Measurements from ENCODE around the gene TGFBR3L. TPM values are rescaled to one million over a fixed set of nuclear protein-coding genes. Genes with fewer than 3 reads are reported as not detected.

TGFBR3L gene
- total RNA-seq, 2 donors from 2014 or later: 9.9 TPM; not detected in 1

- no peak overlapping the region for H3K4me3 ChIP-seq
- no peak for TF ChIP-seq POLR2A (IDR thresholded peaks at IDR 0.05)
- TF ChIP-seq, protein P1, sequence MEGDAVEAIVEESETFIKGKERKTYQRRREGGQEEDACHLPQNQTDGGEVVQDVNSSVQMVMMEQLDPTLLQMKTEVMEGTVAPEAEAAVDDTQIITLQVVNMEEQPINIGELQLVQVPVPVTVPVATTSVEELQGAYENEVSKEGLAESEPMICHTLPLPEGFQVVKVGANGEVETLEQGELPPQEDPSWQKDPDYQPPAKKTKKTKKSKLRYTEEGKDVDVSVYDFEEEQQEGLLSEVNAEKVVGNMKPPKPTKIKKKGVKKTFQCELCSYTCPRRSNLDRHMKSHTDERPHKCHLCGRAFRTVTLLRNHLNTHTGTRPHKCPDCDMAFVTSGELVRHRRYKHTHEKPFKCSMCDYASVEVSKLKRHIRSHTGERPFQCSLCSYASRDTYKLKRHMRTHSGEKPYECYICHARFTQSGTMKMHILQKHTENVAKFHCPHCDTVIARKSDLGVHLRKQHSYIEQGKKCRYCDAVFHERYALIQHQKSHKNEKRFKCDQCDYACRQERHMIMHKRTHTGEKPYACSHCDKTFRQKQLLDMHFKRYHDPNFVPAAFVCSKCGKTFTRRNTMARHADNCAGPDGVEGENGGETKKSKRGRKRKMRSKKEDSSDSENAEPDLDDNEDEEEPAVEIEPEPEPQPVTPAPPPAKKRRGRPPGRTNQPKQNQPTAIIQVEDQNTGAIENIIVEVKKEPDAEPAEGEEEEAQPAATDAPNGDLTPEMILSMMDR (IDR thresholded peaks at IDR 0.05): no peak
- intact Hi-C loops (cut with DNase I): loop anchor here (10.0 kb wide), 1 partner anchor 54 kb away; no protein-coding TSS in a partner anchor
- ATAC-seq (no peak), DNase-seq (no peak)
- H3K27ac ChIP-seq: no peak overlapping the region
- no peaks in the 10 kb centered on the region for H3K9me3 ChIP-seq
- H3K36me3 ChIP-seq (replicated peaks in 1 of 2; ENCODE audit: insufficient read depth in 1 of 2, low read depth in 2 of 2): peaks cover 25 to 27% of the 10 kb centered on the region in 2 donors
- H3K4me1 ChIP-seq: peaks cover 36% of the 10 kb centered on the region
- WGBS, 2 donors: 91 to 96% methylated on average over 6 to 10 of the region's 19 CpGs
- no peaks in the 10 kb centered on the region for H3K27me3 ChIP-seq
These were observed 5.7 kb upstream of the TGFBR3L start for GRCh38 chr19:7908742-7909461.

DNA sequence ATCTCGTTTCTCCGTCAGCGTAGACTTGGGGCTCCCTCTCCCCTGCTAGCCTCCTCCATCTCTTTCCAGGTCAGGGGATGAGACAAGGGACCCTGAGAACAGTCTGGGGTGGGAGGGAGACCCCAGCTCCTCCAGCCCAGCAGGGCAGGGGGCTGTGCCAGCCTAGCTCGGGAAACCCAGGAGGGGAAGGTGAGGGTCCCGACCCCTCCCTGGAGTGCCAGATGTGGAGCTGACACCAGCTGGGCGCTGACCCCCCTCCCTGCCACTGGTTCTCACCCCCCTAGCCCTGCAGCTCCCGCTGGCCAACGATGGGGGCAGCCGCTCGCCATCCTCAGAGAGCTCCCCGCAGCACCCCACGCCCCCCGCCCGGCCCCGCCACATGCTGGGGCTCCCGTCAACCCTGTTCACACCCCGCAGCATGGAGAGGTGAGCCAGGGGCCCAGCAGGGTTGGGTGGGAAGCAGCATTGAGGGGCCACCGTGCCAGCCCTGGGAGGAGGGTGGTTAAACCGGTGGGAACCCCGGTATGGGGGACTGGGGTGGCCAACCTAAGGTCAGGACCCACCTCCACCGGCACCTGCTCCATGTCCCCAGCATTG lies 5.1 kb upstream of the TGFBR3L start:
- intact Hi-C loops (cut with DNase I): loop anchor here (10.0 kb wide), 1 partner anchor 55 kb away; no protein-coding TSS in a partner anchor
- Histone ChIP-seq H3K4me3 (no peak overlapping the region), H3K27ac (no peak overlapping the region), H3K36me3 (replicated peaks in 1 of 2; ENCODE audit: insufficient read depth in 1 of 2, low read depth in 2 of 2) (peaks cover 25 to 27% of the 10 kb centered on the region in 2 donors), H3K4me1 (peaks cover 37% of the 10 kb centered on the region), H3K27me3 (peaks cover 0 to under 1% of the 10 kb centered on the region in 2 donors), H3K9me3 (no peaks in the 10 kb centered on the region)
- 83 to 93% methylated on average over 6 to 17 of the region's 21 CpGs for WGBS, 2 donors
- DNase-seq: no peak
- ATAC-seq: no peak
- TF ChIP-seq, protein P1 (IDR thresholded peaks at IDR 0.05): no peak
- TF ChIP-seq POLR2A (IDR thresholded peaks at IDR 0.05): no peak

- ATAC-seq (no peak), DNase-seq (peak in 1 of 4 donors; percentile 13)
- H3K36me3 ChIP-seq (replicated peaks in 1 of 2; ENCODE audit: insufficient read depth in 1 of 2, low read depth in 2 of 2): peaks cover 25 to 27% of the 10 kb centered on the region in 2 donors
- WGBS, 2 donors: 92 to 93% methylated on average over 21 to 54 of the region's 54 CpGs
- H3K9me3 ChIP-seq: no peaks in the 10 kb centered on the region
- H3K27ac ChIP-seq: no peak overlapping the region
- H3K4me3 ChIP-seq: no peak overlapping the region
- peaks cover 0 to 3% of the 10 kb centered on the region in 2 donors for H3K27me3 ChIP-seq
- peaks cover 30% of the 10 kb centered on the region for H3K4me1 ChIP-seq
- intact Hi-C loops (cut with DNase I): no loop called here
- TF ChIP-seq, protein P1 (IDR thresholded peaks at IDR 0.05): no peak
- TF ChIP-seq POLR2A (IDR thresholded peaks at IDR 0.05): no peak
These were observed 4.1 kb upstream of the TGFBR3L start for GRCh38 chr19:7910321-7911161.

DNA sequence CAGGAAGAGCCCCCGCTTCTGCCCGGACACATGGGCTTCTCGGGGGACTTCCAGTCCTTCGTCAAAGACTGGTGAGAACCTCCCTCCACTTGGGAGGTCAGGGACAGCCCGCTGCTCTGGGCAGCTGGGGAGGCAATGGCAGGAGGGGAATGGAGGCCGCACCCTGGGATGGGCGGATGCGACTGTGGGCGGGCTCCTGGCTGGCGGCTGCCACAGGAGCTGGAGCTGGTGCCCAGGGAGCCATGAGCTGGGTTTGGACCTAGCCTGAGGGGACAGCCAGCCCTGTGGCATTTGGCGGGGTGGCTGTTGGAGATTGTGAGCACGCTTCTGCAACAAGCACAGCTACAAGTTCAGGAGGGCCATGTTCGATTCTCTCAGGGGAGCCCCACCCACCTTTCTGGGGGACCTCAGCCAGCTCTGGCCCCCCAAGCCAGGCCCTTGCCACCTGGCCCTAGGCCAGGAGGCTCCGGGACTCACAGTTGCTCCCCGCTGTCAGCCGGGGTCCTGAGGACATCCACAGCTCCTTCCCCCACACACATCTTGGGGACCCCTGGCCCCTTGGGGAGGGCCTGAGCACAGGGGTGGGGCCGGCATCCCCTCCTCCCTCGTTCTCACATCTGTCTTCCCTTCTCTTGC lies 3.0 kb upstream of the TGFBR3L start:
- DNase-seq: no peak

More for the DNA sequence above, 3.0 kb upstream of the TGFBR3L start:
- peaks cover 25 to 27% of the 10 kb centered on the region in 2 donors for H3K36me3 ChIP-seq (replicated peaks in 1 of 2; ENCODE audit: insufficient read depth in 1 of 2, low read depth in 2 of 2)
- peaks cover 0 to 13% of the 10 kb centered on the region in 2 donors for H3K27me3 ChIP-seq
- no peak overlapping the region for H3K4me3 ChIP-seq
- ATAC-seq: no peak
- 91 to 99% methylated on average over 8 to 18 of the region's 18 CpGs for WGBS, 2 donors
- no peaks in the 10 kb centered on the region for H3K9me3 ChIP-seq
- intact Hi-C loops (cut with DNase I): no loop called here
- TF ChIP-seq, protein P1 (IDR thresholded peaks at IDR 0.05): no peak
- TF ChIP-seq POLR2A (IDR thresholded peaks at IDR 0.05): no peak
- peaks cover 30% of the 10 kb centered on the region for H3K4me1 ChIP-seq
- no peak overlapping the region for H3K27ac ChIP-seq

Measured in body of pancreas (tissue), 4 donors.